ENCODE data around the gene DHRS1. TPM values are rescaled to one million over a fixed set of nuclear protein-coding genes. Genes with fewer than 3 reads are reported as not detected.

The DHRS1 gene
- total and polyA plus RNA-seq, 2 donors from 2014 or later: 32.7 to 56.7 TPM

- Histone ChIP-seq H3K4me3 (ENCODE audit: low read length in 3 of 3) (no peak overlapping the region), H3K9me3 (ENCODE audit: control insufficient read depth in 2 of 3, insufficient read depth in 1 of 3, low read length in 3 of 3) (no peaks in the 10 kb centered on the region), H3K4me1 (ENCODE audit: control insufficient read depth in 2 of 3, insufficient read depth in 2 of 3, low read depth in 1 of 3, low read length in 3 of 3) (peaks cover 0 to 35% (median 29%) of the 10 kb centered on the region in 3 donors), H3K27me3 (ENCODE audit: control insufficient read depth, insufficient read depth, low read length) (peaks cover 9% of the 10 kb centered on the region), H3K9ac (ENCODE audit: low read length in 3 of 3) (no peak overlapping the region), H3K36me3 (ENCODE audit: control insufficient read depth in 2 of 3, insufficient read depth in 3 of 3, low read length in 3 of 3) (no peaks in the 10 kb centered on the region), H3K27ac (ENCODE audit: low read depth in 2 of 2, low read length in 2 of 2) (peak overlapping the region in 1 of 2 donors; percentile 38)
- DNase-seq (no peak), FAIRE-seq (no peak)
- intact Hi-C loops (cut with DNase I): no loop called here
- no peak for TF ChIP-seq CTCF (IDR thresholded peaks at IDR 0.05; ENCODE audit: borderline replicate concordance, extremely low read depth, insufficient read depth)
Observed at GRCh38 chr14:24313913-24314312, 14.3 kb upstream of the DHRS1 start.

- H3K4me1 ChIP-seq (ENCODE audit: control insufficient read depth in 2 of 3, insufficient read depth in 2 of 3, low read depth in 1 of 3, low read length in 3 of 3): peaks cover 0 to 43% (median 31%) of the 10 kb centered on the region in 3 donors
- no peaks in the 10 kb centered on the region for H3K36me3 ChIP-seq (ENCODE audit: control insufficient read depth in 2 of 3, insufficient read depth in 3 of 3, low read length in 3 of 3)
- intact Hi-C loops (cut with DNase I): no loop called here
- H3K9ac ChIP-seq (ENCODE audit: low read length in 3 of 3): peak overlapping the region in 1 of 3 donors; percentile 30
- DNase-seq (no peak), FAIRE-seq (no peak)
- H3K27me3 ChIP-seq (ENCODE audit: control insufficient read depth, insufficient read depth, low read length): peaks cover 9% of the 10 kb centered on the region
- no peaks in the 10 kb centered on the region for H3K9me3 ChIP-seq (ENCODE audit: control insufficient read depth in 2 of 3, insufficient read depth in 1 of 3, low read length in 3 of 3)
- H3K27ac ChIP-seq (ENCODE audit: low read depth in 2 of 2, low read length in 2 of 2): peak overlapping the region; percentile 16 to 63
- H3K4me3 ChIP-seq (ENCODE audit: low read length in 3 of 3): no peak overlapping the region
- TF ChIP-seq CTCF (IDR thresholded peaks at IDR 0.05; ENCODE audit: borderline replicate concordance, extremely low read depth, insufficient read depth): no peak
Observed at GRCh38 chr14:24312736-24313507, 13.3 kb upstream of the DHRS1 start.

DNA sequence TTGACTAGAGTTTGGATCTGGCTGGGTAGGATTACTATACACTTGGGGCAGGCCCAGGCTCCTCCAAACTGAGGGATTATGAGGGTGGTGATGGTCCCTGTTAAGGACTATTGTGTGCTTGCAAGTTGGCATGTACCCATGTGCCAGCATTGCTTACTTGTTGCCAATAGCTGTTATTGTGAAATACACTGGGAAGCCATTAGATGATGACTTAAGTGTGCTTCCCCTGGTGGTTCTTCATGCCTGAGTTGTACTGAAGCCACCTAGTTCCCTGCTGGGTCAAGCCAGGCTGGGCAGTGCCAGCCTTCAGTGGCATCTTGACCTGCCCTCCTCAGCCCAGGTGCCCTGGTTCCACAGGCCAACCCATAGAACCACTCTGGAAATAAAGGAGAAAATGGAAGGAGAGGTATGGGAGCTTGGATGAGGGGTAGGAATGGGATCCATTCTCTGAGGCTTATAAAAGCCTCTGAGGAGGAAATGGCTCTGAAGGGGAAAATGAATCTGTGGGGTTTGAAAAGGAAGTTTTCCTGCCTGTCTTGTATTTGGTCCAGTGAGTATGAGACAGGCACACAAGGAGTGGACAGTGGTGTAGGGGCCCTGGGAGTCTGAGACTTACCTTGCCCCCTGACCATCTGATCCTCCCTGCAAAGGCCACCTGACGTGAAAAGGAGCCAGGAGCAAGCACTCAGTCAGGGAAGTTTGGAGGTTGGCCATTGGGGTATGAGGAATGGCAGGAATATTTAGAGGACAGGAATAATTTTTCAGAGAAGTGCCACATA, 12.4 kb upstream of the DHRS1 start:
- TF ChIP-seq CTCF (IDR thresholded peaks at IDR 0.05; ENCODE audit: borderline replicate concordance, extremely low read depth, insufficient read depth): no peak
- DNase-seq: no peak
- Histone ChIP-seq H3K27ac (ENCODE audit: low read depth in 2 of 2, low read length in 2 of 2) (peak overlapping the region; percentile 63 to 72), H3K36me3 (ENCODE audit: control insufficient read depth in 2 of 3, insufficient read depth in 3 of 3, low read length in 3 of 3) (no peaks in the 10 kb centered on the region), H3K4me1 (ENCODE audit: control insufficient read depth in 2 of 3, insufficient read depth in 2 of 3, low read depth in 1 of 3, low read length in 3 of 3) (peaks cover 0 to 46% (median 38%) of the 10 kb centered on the region in 3 donors), H3K9me3 (ENCODE audit: control insufficient read depth in 2 of 3, insufficient read depth in 1 of 3, low read length in 3 of 3) (no peaks in the 10 kb centered on the region), H3K4me3 (ENCODE audit: low read length in 3 of 3) (peak overlapping the region in 1 of 3 donors; percentile 49), H3K27me3 (ENCODE audit: control insufficient read depth, insufficient read depth, low read length) (peaks cover 6% of the 10 kb centered on the region), H3K9ac (ENCODE audit: low read length in 3 of 3) (peak overlapping the region in 1 of 3 donors; percentile 30)
- intact Hi-C loops (cut with DNase I): no loop called here
- no peak for FAIRE-seq

Measured in kidney (tissue), 14 donors.